Measurements from ENCODE around the gene AGER. TPM values are rescaled to one million over a fixed set of nuclear protein-coding genes. Genes with fewer than 3 reads are reported as not detected.
"Not testable (repeated sequence)": the region's sequence is repeated elsewhere in the genome, so short reads cannot be mapped to it uniquely, and the experiment has no call there.

AGER gene
- 10 to 100 TPM in 1 of 2 experiments, 1 to 10 TPM in 1; 9.6 to 11.5 TPM for total RNA-seq

GRCh38 chr6:32184084-32184640, at the start of gene AGER:
AGER (minus strand) TSS chr6:32184253; CDS start chr6:32184222, 31 bp downstream.
- H3K36me3 Mint-ChIP-seq: peaks cover 39% of the 10 kb centered on the region
- no peaks in the 10 kb centered on the region for H3K9me3 Mint-ChIP-seq
- H3K4me1 Mint-ChIP-seq: peaks cover 53% of the 10 kb centered on the region
- peak within 1 kb of the TSS; percentile 32 for H3K27ac Mint-ChIP-seq
- H3K27me3 Mint-ChIP-seq: no peaks in the 10 kb centered on the region
- DNase-seq: no peak
- H3K4me3 Mint-ChIP-seq: no peak within 1 kb of the TSS

- Mint-ChIP-seq H3K4me3 (no peak overlapping the region), H3K27ac (no peak overlapping the region), H3K9me3 (no peaks in the 10 kb centered on the region), H3K4me1 (peaks cover 9% of the 10 kb centered on the region), H3K36me3 (no peaks in the 10 kb centered on the region), H3K27me3 (no peaks in the 10 kb centered on the region)
- no peak for DNase-seq
These were observed 42.4 kb upstream of the AGER start for GRCh38 chr6:32226434-32226833.

- Mint-ChIP-seq H3K4me3 (no peak overlapping the region), H3K27ac (no peak overlapping the region), H3K4me1 (peaks cover 9% of the 10 kb centered on the region), H3K9me3 (no peaks in the 10 kb centered on the region), H3K36me3 (no peaks in the 10 kb centered on the region), H3K27me3 (no peaks in the 10 kb centered on the region)
- no peak for DNase-seq
These were observed 40.6 kb upstream of the AGER start for GRCh38 chr6:32224696-32225095.

GRCh38 chr6:32223258-32224235, 39.5 kb upstream of the AGER start, which contains the start of gene NOTCH4:
NOTCH4 (minus strand) TSS chr6:32224067; CDS start chr6:32223928, 139 bp downstream.
- peaks cover 9% of the 10 kb centered on the region for H3K4me1 Mint-ChIP-seq
- no peak for DNase-seq
- H3K36me3 Mint-ChIP-seq: no peaks in the 10 kb centered on the region
- no peak within 1 kb of the TSS for H3K4me3 Mint-ChIP-seq
- H3K9me3 Mint-ChIP-seq: no peaks in the 10 kb centered on the region
- H3K27ac Mint-ChIP-seq: no peak within 1 kb of the TSS
- no peaks in the 10 kb centered on the region for H3K27me3 Mint-ChIP-seq

GRCh38 chr6:32222333-32223230, 38.5 kb upstream of the AGER start:
- Mint-ChIP-seq H3K4me1 (peaks cover 9% of the 10 kb centered on the region), H3K9me3 (no peaks in the 10 kb centered on the region), H3K4me3 (no peak overlapping the region), H3K36me3 (no peaks in the 10 kb centered on the region), H3K27me3 (no peaks in the 10 kb centered on the region), H3K27ac (no peak overlapping the region)
- no peak for DNase-seq

- no peaks in the 10 kb centered on the region for H3K9me3 Mint-ChIP-seq
- no peaks in the 10 kb centered on the region for H3K27me3 Mint-ChIP-seq
- no peak overlapping the region for H3K27ac Mint-ChIP-seq
- DNase-seq: no peak
- peaks cover 9% of the 10 kb centered on the region for H3K4me1 Mint-ChIP-seq
- no peaks in the 10 kb centered on the region for H3K36me3 Mint-ChIP-seq
- H3K4me3 Mint-ChIP-seq: no peak overlapping the region
These were observed 36.0 kb upstream of the AGER start for GRCh38 chr6:32220021-32220420.

- Mint-ChIP-seq H3K27me3 (no peaks in the 10 kb centered on the region), H3K27ac (no peak overlapping the region), H3K36me3 (no peaks in the 10 kb centered on the region), H3K4me1 (peaks cover 7% of the 10 kb centered on the region), H3K4me3 (no peak overlapping the region), H3K9me3 (no peaks in the 10 kb centered on the region)
- no peak for DNase-seq
These were observed 34.1 kb upstream of the AGER start for GRCh38 chr6:32218167-32218566.

- no peaks in the 10 kb centered on the region for H3K36me3 Mint-ChIP-seq
- no peak for DNase-seq
- H3K27me3 Mint-ChIP-seq: no peaks in the 10 kb centered on the region
- H3K9me3 Mint-ChIP-seq: no peaks in the 10 kb centered on the region
- no peak overlapping the region for H3K4me3 Mint-ChIP-seq
- H3K27ac Mint-ChIP-seq: no peak overlapping the region
- H3K4me1 Mint-ChIP-seq: no peaks in the 10 kb centered on the region
These were observed 32.9 kb upstream of the AGER start for GRCh38 chr6:32216998-32217397.

- Mint-ChIP-seq H3K4me3 (no peak overlapping the region), H3K27me3 (no peaks in the 10 kb centered on the region), H3K4me1 (no peaks in the 10 kb centered on the region), H3K27ac (no peak overlapping the region), H3K36me3 (no peaks in the 10 kb centered on the region), H3K9me3 (no peaks in the 10 kb centered on the region)
- DNase-seq: no peak
These were observed 32.2 kb upstream of the AGER start for GRCh38 chr6:32216285-32216684.

- Mint-ChIP-seq H3K27me3 (no peaks in the 10 kb centered on the region), H3K4me3 (no peak overlapping the region), H3K36me3 (no peaks in the 10 kb centered on the region), H3K27ac (no peak overlapping the region), H3K9me3 (no peaks in the 10 kb centered on the region), H3K4me1 (no peaks in the 10 kb centered on the region)
- no peak for DNase-seq
These were observed 31.6 kb upstream of the AGER start for GRCh38 chr6:32215617-32216016.

- H3K4me1 Mint-ChIP-seq: no peaks in the 10 kb centered on the region
- no peak for DNase-seq
- no peaks in the 10 kb centered on the region for H3K27me3 Mint-ChIP-seq
- no peaks in the 10 kb centered on the region for H3K36me3 Mint-ChIP-seq
- no peak overlapping the region for H3K27ac Mint-ChIP-seq
- H3K4me3 Mint-ChIP-seq: no peak overlapping the region
- H3K9me3 Mint-ChIP-seq: no peaks in the 10 kb centered on the region
These were observed 30.1 kb upstream of the AGER start for GRCh38 chr6:32214126-32214525.

- no peaks in the 10 kb centered on the region for H3K27me3 Mint-ChIP-seq
- H3K4me1 Mint-ChIP-seq: no peaks in the 10 kb centered on the region
- no peak overlapping the region for H3K27ac Mint-ChIP-seq
- DNase-seq: no peak
- no peaks in the 10 kb centered on the region for H3K36me3 Mint-ChIP-seq
- no peaks in the 10 kb centered on the region for H3K9me3 Mint-ChIP-seq
- no peak overlapping the region for H3K4me3 Mint-ChIP-seq
These were observed 29.6 kb upstream of the AGER start for GRCh38 chr6:32213649-32214048.

GRCh38 chr6:32212076-32212760, 28.2 kb upstream of the AGER start:
- Mint-ChIP-seq H3K4me3 (no peak overlapping the region), H3K27me3 (no peaks in the 10 kb centered on the region), H3K4me1 (no peaks in the 10 kb centered on the region), H3K9me3 (no peaks in the 10 kb centered on the region), H3K36me3 (no peaks in the 10 kb centered on the region), H3K27ac (no peak overlapping the region)
- DNase-seq: no peak

GRCh38 chr6:32211432-32211831, 27.4 kb upstream of the AGER start:
- not testable (repeated sequence) for DNase-seq, H3K4me3 Mint-ChIP-seq, H3K27ac Mint-ChIP-seq, H3K4me1 Mint-ChIP-seq, H3K9me3 Mint-ChIP-seq, H3K36me3 Mint-ChIP-seq, H3K27me3 Mint-ChIP-seq

All from activated naive CD8-positive, alpha-beta T cell treated with anti-CD3 and anti-CD28 coated beads for 36 hours (primary cell).